Prostate gland (tissue), 2 donors: ENCODE results near the gene TOP2B. TPM values are rescaled to one million over a fixed set of nuclear protein-coding genes. Genes with fewer than 3 reads are reported as not detected.

Experiments used
- DNase-seq: peaks from one replicate; pipeline ENCODE4 v3.0.0-alpha.2; 2019; ENCODE audit warnings: low spot score
- H3K27ac ChIP-seq, 2 donors: fragments of 200-600 bp; sonication (generic); 2 replicates each; pipeline ENCODE4 v1.5.1; 2017 to 2019
- H3K27me3 ChIP-seq: fragments of 200-600 bp; sonication (generic); replicated peaks from 2 replicates; pipeline ENCODE4 v1.5.1; 2019; ENCODE audit not compliant: insufficient read depth
- H3K36me3 ChIP-seq, 2 donors: fragments of 200-600 bp; sonication (generic); 1 replicate in 1 of 2; 2 replicates in 1 of 2; pipeline versions ENCODE4 v1.5.1 to v1.8.1; 2017 to 2019
- H3K4me1 ChIP-seq: fragments of 200-600 bp; sonication (generic); replicated peaks from 2 replicates; pipeline ENCODE4 v1.5.1; 2019
- H3K4me3 ChIP-seq, 2 donors: fragments of 200-600 bp; sonication (generic); 2 replicates each; pipeline ENCODE4 v1.5.1; 2017 to 2019
- H3K9me3 ChIP-seq: fragments of 200-600 bp; sonication (generic); 2 replicates; pipeline ENCODE4 v1.5.1; 2017
- POLR2A ChIP-seq: fragments of 450-650 bp; IDR thresholded peaks from one replicate; pipeline ENCODE4 v1.6.1; 2016; ENCODE audit warnings: antibody characterized with exemption, mild to moderate bottlenecking
- POLR2AphosphoS5 ChIP-seq: sonication (generic); formaldehyde crosslinking; IDR thresholded peaks from one replicate; pipeline ENCODE4 v1.6.1; 2017; ENCODE audit warnings: antibody characterized with exemption
- WGBS: methylation state at CpG from one replicate; pipeline ENCODE4 v1.1.5; 2018; 5-methylcytosine and 5-hydroxymethylcytosine counted together
- intact Hi-C: fragments of 100-400 bp; cut with DNase I; formaldehyde crosslinking; loops from one replicate; pipeline ENCODE4 v1.14.2; 2022
- total RNA-seq, 2 donors: library from RNA; depleted of rRNA; stranded (reverse); fragments of >200 nt; gene quantifications; one replicate each; pipeline ENCODE4 v1.1.0, GENCODE V29; 2016
- TF ChIP-seq, protein P1 (sequence below), 4 experiments: fragments of 200-600 bp in 2 of 4; fragments of 450-650 bp in 2 of 4; sonication (generic) in 2 of 4; IDR thresholded peaks; 1 replicate in 3 of 4; 2 replicates in 1 of 4; pipeline ENCODE4 v1.5.1; 2016 to 2019; ENCODE audit warnings: antibody characterized with exemption in 4 of 4, mild to moderate bottlenecking in 2 of 4, moderate library complexity in 2 of 4

Gene TOP2B
- total RNA-seq, 2 donors from 2014 or later = 85.3 to 109 TPM

- DNase-seq = no peak
- no peaks in the 10 kb centered on the region for H3K36me3 ChIP-seq
- intact Hi-C loops = loop anchor here (5.0 kb wide), 1 partner anchor 1063 kb away; no protein-coding TSS in a partner anchor
Observed at GRCh38 chr3:25648925-25649830, 15.5 kb downstream of the TOP2B start.

GRCh38 chr3:25648107-25648535 is 16.6 kb downstream of the TOP2B start:
- intact Hi-C loops = loop anchor here (5.0 kb wide), 1 partner anchor 1064 kb away; no protein-coding TSS in a partner anchor
- Histone ChIP-seq H3K27me3 (no peaks in the 10 kb centered on the region), H3K9me3 (no peaks in the 10 kb centered on the region), H3K4me1 (no peaks in the 10 kb centered on the region), H3K4me3 (no peak overlapping the region), H3K27ac (no peak overlapping the region), H3K36me3 (no peaks in the 10 kb centered on the region)
- DNase-seq = peak; percentile 64
- TF ChIP-seq POLR2A (no peak), POLR2AphosphoS5 (peak; percentile 16)
- TF ChIP-seq, protein P1, sequence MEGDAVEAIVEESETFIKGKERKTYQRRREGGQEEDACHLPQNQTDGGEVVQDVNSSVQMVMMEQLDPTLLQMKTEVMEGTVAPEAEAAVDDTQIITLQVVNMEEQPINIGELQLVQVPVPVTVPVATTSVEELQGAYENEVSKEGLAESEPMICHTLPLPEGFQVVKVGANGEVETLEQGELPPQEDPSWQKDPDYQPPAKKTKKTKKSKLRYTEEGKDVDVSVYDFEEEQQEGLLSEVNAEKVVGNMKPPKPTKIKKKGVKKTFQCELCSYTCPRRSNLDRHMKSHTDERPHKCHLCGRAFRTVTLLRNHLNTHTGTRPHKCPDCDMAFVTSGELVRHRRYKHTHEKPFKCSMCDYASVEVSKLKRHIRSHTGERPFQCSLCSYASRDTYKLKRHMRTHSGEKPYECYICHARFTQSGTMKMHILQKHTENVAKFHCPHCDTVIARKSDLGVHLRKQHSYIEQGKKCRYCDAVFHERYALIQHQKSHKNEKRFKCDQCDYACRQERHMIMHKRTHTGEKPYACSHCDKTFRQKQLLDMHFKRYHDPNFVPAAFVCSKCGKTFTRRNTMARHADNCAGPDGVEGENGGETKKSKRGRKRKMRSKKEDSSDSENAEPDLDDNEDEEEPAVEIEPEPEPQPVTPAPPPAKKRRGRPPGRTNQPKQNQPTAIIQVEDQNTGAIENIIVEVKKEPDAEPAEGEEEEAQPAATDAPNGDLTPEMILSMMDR (IDR thresholded peaks at IDR 0.05) = peak; percentile 67 to 87 (median 78)
- 60% methylated on average over 3 of the region's 3 CpGs for WGBS

More at GRCh38 chr3:25648925-25649830, 15.5 kb downstream of the TOP2B start:
- Histone ChIP-seq H3K27me3 (no peaks in the 10 kb centered on the region), H3K4me1 (no peaks in the 10 kb centered on the region), H3K27ac (no peak overlapping the region), H3K4me3 (no peak overlapping the region), H3K9me3 (no peaks in the 10 kb centered on the region)
- TF ChIP-seq POLR2A = no peak
- TF ChIP-seq POLR2AphosphoS5 = no peak
- TF ChIP-seq, protein P1 (IDR thresholded peaks at IDR 0.05) = no peak
- WGBS = 81% methylated on average over 1 of the region's 1 CpG

- no peaks in the 10 kb centered on the region for H3K36me3 ChIP-seq
- no peaks in the 10 kb centered on the region for H3K27me3 ChIP-seq
- no peaks in the 10 kb centered on the region for H3K4me1 ChIP-seq
- TF ChIP-seq, protein P1 (IDR thresholded peaks at IDR 0.05) = no peak
- no peak for TF ChIP-seq POLR2A
- no peak for DNase-seq
- no peaks in the 10 kb centered on the region for H3K9me3 ChIP-seq
- H3K4me3 ChIP-seq = no peak overlapping the region
- intact Hi-C loops = no loop called here
- no peak overlapping the region for H3K27ac ChIP-seq
- 80% methylated on average over 3 of the region's 3 CpGs for WGBS
Observed at GRCh38 chr3:25635038-25635437, 29.7 kb downstream of the TOP2B start.

DNA sequence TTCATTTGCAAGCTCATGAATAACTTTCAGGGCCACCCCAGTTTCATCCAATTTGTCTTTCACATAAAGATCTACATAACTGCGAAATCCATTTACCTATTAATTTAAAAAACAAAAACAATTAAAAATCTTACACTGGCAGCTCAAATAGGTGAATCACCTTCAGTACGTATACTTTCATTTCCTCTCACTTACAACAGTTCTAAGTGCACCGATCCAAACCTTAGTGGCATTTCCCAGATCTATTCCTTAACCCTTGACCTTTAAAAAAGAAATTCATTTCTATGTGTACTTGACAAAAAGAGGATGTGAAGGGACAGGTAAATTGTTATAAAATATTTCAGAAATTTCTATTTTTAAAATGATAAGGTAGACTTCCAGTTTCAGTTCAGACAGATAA is 30.8 kb downstream of the TOP2B start:
- no peaks in the 10 kb centered on the region for H3K36me3 ChIP-seq
- intact Hi-C loops = no loop called here
- TF ChIP-seq POLR2A (no peak), POLR2AphosphoS5 (no peak)
- TF ChIP-seq, protein P1 (IDR thresholded peaks at IDR 0.05) = no peak
- H3K9me3 ChIP-seq = no peaks in the 10 kb centered on the region
- H3K4me1 ChIP-seq = no peaks in the 10 kb centered on the region
- DNase-seq = no peak
- no peaks in the 10 kb centered on the region for H3K27me3 ChIP-seq
- no peak overlapping the region for H3K4me3 ChIP-seq
- H3K27ac ChIP-seq = no peak overlapping the region
- WGBS = 88% methylated on average over 3 of the region's 3 CpGs

DNA sequence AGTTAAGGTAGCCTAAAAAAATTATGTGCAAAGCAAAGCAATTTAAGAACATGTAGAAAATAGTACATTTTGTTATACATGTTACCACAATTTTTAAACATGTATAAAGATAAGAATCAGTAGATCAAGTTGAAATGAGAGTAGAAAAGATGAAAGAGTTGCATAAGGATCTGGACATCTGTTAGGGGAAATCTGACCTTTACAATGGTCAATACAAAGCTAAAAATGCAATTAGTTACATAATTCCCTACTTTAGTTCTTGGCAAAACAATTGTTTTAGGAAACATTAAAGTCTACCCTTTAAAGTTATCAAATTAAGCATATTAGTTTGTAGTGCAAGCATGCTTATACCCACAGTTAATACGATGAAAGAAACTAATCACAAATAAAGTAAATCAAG is 32.7 kb downstream of the TOP2B start:
- 85% methylated on average over 1 of the region's 1 CpG for WGBS
- TF ChIP-seq POLR2AphosphoS5 (no peak), POLR2A (no peak)
- TF ChIP-seq, protein P1 (IDR thresholded peaks at IDR 0.05) = no peak
- intact Hi-C loops = no loop called here
- Histone ChIP-seq H3K27ac (no peak overlapping the region), H3K4me1 (no peaks in the 10 kb centered on the region), H3K36me3 (no peaks in the 10 kb centered on the region), H3K4me3 (no peak overlapping the region), H3K9me3 (no peaks in the 10 kb centered on the region), H3K27me3 (no peaks in the 10 kb centered on the region)
- DNase-seq = no peak
